GM10847 (cell line): ENCODE results near the gene ZCCHC18.
A peak's percentile ranks its signal among the peaks of the same experiment; 100 is the strongest.

Experiments
- POLR2A ChIP-seq: IDR thresholded peaks from 2 replicates; pipeline ENCODE4 v1.6.1; 2011; ENCODE audit not compliant: insufficient read length; ENCODE audit errors: extremely low read depth

Gene ZCCHC18

DNA sequence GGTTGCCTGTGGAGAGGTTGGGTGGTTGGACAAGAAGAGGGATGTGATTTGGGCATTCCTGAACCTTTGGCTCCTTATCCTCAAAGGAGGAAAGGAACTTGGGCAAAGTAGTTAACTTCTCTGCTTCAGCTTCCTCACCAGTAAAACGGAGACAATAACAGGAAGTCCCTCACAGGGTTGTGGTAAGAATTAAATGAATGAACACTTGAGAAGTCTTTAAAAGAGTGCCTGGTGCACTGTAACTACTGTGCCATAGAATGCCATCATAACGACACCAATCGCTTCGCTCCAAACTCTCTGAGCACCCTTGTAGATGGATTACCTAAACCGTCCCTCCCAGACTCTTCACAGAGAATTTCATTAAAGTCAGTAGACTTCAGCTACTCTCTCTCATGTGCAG is 10.5 kb downstream of the ZCCHC18 start:
- TF ChIP-seq POLR2A = no peak

DNA sequence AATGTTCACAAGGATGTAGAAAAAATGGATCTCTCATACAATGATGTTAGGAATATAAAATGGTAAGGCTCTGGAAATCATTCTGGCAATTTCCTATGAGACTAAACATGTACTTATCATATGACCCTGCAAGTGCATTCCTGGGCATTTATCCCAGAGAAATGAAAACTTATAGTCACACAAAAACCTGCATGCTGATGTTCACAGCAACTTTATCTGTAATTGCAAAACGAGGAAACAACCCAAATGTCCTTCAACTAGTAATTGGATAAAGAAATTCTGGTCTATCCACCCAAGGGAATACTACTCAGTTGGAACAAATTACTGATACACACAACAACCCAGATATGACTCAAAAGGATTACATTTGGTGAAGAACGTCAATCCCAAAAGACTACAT is 14.5 kb downstream of the ZCCHC18 start:
- no peak for TF ChIP-seq POLR2A

DNA sequence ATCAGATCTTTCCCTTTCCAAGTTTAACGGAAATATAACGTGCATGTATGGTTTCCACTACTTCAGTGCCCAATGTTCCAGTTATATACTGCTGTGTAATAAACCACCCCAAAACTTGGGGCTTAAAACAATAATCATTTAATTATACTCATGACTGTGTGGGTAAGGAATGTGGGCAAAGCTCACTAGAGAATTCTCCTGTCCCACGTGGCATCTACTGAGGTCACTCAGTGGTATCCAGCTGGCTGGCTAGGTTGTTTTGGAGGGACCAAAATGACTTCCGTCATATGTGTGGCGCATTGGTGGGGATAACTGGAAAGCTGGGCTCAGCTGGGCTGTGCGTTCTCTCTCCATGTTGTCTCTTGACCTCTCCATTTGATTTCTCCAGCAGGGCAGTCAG is 18.5 kb downstream of the ZCCHC18 start:
- no peak for TF ChIP-seq POLR2A

DNA sequence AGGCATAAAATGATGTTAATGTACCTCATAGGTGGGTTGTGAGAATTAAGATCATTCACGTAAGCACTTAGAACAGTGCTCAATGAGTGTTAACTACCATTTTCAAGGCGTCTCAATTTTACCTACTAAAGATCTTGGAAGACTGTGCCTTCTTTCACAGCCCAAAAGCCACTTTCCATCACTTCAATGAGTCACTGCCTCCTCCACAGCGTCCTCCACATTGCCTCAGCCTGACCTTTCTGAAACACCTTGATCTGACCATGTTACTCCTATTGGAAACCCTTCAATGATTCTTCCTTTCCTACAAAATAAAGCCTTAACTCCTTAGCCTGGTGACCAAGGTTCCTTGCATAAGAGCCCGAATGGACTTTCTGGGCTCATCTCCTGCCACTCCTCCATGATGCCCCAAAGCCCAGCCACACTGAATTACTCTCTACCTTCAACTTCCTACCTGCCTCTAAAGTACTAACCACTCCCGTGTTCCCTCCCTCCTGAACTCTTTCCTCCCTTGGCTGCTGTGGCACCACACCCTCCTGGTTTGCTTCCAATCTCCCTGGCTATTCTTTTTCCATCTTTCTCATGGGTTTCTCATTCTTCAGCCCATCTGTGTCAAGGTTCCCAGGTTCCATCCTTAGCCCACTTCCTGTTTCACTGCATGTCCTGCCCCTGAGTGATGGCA is 22.4 kb downstream of the ZCCHC18 start:
- no peak for TF ChIP-seq POLR2A

DNA sequence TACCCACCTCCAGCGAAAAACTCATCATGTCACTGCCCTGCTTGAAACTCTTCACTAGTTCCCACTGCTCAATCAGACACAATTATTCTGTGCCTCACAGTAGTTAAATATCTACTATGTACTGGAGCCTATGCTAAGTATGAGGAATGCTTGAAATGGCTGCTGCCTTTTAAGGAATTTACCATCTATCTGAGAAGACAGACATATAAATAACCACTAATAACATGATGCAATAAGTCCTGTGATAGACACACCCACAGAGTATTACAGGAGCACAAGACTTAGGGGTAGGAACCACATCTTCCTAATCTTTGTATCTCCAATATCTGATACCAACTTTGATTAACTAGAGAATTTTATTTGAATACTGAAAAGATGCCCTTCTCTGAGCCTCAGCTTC is 23.4 kb downstream of the ZCCHC18 start:
- TF ChIP-seq POLR2A = no peak

DNA sequence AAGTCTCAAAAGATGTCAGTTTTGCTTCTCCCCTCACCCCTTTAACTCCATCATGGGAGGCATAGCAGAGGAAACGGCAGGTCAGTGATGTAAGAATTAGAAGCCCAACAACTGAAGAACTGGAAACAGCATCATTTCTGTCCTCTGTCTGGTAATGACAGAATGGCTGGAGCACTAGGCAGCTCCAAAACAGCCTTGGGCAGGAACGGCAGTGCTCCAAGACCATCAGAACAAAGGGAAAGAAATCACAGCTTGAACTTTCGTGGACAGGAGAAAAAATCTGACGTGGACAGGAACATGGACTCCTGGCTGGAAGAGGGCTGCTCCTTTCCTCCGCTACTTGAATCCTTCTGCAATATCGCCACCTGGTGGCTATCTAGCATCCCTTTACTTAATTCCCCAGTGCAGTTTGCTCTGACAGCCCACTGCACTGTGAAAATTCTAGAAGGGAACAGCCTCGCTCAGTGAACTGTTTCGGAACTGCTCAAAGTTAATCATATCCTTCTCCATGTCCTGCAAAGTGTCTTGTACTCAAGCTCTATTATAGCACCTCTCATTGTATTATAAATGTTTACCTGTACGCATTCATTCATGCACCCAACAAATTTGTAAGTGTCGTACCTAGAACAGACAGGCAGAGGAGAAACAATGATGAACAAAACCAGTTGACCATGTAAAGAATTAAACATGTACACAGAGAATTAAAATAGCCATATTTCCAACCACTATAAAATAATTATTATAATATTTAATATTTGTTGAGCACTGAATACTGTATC is 24.1 kb downstream of the ZCCHC18 start:
- TF ChIP-seq POLR2A = no peak

DNA sequence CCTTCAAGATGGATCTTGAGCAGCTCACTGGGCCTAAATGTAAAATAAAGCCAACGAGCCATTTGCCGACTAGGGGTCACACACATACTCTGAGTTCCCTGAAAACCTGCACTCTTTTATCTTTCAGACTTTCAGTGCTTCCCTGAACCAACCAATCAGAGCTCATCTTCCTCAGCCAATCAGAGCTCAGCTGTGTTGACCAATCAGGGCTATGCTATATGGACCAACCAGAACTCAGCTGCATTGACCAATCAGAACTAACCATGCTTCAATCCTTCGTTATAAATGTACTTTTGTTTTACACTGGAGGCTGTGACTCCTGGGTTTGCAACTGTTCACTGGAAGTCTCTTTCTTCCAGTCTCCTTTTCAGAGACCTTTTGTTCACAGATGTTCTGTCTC is 25.2 kb downstream of the ZCCHC18 start:
- TF ChIP-seq POLR2A = no peak

DNA sequence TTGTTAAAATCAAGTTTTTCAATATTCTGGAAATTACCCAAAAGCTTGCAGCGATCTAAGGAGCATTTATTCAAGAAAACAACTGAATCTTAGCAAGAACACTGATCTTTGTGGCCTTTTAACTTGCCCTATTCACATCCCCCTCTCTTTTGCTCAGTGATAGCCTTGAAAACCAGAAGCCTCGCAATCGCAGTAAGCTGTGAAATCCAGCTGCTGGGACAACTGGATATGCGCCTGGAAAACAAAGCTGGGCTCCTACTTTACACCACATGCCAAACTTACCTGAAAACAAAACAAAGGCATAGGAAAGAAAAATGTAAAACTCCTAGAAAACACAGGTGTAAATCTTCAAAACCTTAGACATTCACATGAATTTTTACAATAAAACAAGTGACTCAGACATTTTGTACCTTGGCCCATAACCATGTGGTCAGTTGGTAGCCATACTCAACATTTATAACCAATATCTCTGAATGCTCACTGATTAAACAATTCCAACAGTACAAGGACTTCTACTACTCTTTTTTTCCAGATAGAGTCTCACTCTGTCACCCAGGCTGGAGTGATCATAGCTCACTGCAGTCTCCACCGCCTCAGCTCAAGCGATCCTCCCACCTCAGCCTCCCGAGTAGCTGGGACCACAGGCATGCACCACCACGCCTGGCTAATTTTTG is 28.9 kb downstream of the ZCCHC18 start:
- no peak for TF ChIP-seq POLR2A

DNA sequence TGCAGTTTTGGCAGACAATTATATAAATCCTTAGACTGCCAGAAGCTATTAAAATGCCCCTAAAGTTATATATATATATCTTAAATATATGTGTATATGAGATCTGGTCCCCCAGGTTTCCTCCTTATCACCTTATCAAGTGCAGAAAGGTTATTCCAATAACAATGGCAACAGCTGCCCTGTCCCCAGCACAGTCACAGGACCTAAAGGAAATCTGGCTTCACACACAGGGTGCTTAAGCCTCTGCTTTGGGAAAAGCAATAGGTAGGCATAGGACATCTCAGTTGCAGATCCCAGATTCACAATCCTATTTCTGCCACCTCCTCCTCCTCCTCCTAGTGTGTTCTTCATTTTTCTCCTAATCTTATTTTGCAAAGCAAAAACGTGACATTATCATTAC is 38.7 kb downstream of the ZCCHC18 start:
- no peak for TF ChIP-seq POLR2A

DNA sequence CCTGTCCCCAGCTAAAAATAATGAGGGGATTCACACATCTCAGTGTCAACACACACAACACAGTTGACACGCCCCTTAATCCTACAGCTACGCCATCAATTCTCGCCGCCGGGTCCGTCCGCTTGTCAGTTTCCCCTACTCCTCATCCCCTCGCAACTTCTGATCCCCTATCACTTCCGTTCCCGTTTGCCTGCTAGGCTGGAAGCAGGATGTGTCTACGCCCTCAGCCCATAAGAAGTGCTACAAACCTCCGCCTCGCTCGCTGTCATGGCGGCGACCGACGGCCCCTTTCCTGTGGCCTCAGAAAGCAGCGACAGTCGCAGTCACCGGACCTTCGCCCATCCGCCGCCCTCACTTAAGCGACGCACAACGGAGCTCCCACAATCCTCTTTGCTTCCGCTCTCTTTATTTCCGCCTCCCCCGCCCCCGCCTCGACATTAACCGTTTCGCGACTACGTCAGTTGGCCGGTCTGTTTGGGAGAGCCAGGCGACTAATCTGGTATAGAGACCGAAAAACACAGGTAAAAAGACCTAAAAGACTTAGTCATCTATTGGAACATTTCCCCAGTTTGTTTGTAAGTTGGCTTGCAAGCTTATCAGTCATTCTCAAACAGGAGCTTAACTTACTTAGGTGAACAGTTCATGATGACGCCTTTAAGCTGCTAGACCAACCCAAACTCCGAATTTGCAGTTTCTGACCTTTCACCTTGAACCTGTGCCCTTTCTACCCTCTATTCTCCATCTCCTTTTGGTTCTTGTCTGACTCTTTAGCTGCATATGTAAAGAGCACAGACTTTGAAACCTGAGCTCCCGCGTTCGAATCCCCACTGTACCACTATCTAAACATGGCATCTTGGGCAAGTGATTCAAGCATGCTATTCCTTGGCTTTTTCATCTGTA is 44.6 kb downstream of the ZCCHC18 start, which contains the start of gene SLC25A53:
SLC25A53 (minus strand) TSS at position 380 of the 900 bp plus-strand sequence. CDS start 51,752 bp downstream, outside the sequence.
- peak; percentile 32 for TF ChIP-seq POLR2A
